HG02763 (cell line): ENCODE measurements around the gene B3GALT5.

ENCODE experiments used
- ATAC-seq: cut with Tn5 transposase; IDR thresholded peaks from one replicate; pipeline ENCODE4 v1.9.1; 2021; ENCODE audit warnings: mild to moderate bottlenecking, moderate library complexity; ENCODE audit not compliant: unreplicated experiment

The B3GALT5 gene

DNA sequence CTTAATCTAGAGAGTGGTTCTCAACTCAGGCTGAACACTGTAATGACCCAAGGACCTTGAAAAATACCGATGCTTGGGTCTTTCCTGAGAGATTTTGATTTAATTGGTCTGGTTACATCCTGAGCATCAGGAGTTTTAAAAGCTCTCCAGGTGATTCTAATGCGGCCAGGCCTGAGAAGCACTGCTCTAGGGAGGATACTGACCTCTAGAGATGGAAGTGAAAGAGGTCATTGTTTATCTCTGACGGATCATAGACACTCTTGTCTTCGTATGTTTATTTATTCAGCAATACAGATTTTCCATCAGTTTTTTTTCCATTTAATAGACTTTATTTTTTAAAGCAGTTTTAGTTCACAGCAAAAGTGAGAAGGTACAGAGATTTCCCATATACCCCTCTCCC, 77.7 kb downstream of the B3GALT5 start:
- ATAC-seq: no peak

DNA sequence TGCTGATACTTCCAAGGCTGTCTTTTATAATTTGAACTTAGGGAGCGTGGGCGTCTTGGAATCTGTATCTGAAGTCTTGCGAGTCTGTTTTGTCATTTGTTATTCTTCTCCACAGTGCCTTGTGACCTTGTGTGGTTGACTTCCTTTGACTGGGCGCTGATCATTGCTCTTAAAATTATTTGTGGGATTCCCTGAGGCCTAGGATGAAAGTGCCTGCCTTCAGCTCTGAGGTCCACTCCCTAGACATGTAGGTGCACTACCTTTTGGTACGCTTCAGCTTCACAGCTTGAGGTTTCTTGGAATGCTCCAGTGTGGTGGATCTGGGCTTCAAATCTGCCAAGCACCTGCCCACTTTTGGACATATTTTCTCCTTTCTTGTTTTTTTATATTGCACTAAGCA, 82.0 kb downstream of the B3GALT5 start:
- no peak for ATAC-seq

DNA sequence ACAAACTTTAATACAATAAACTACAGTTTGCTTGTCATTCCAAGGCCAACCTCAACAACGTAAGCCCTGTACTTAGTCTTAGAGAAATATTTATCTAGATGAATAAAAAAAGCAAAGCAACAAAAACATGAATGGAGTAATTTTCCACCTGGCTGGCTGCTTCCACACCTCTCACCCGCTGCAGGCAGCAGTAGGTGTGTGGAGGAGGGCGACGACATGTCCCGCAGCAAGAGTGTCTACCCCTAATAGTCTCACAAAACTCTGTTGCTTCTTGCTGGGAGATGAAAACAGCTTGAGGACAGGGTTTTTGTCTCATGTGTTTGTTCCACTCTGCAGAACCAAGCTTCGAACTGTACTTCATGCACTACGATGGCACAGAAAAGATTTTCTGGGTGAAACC, 83.5 kb downstream of the B3GALT5 start:
- ATAC-seq: no peak

DNA sequence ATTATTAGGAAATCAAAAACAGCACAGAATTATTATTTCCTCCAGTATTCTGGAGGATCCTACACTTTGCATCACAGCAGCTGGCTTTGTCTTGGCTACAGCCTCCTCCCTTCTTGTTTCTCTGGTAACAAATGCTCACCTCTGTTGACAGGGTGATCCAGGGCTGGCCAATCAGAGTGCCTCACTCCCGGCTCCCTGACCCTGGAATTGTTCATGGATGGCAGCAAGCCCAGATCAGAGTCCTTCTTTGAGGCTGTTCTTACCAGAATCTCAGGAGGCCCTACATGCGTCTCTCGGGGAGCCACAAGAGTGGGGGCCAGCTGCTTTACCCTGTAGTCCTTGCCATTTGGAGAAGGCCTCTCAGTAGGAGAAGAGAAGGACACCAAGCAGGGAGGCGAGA, 83.9 kb downstream of the B3GALT5 start:
- no peak for ATAC-seq

DNA sequence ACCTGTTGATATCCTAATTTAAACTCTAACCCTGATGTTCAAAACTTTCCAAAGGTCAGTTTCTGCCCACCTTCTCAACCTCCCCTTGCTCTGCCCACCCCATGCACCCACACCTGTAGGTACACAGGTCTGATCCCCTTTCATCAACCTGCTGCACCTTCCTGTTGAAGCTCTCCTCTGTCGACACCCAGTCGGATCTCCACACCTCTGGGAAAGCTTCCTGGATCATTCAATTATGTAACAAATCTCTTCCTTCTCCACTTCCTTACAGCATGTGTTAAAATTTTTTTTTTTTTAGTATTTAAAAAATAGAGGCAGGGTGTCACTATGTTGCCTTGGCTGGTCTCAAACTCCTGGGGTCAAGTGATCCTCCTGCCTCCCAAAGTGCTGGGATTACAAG, 87.6 kb downstream of the B3GALT5 start:
- no peak for ATAC-seq

DNA sequence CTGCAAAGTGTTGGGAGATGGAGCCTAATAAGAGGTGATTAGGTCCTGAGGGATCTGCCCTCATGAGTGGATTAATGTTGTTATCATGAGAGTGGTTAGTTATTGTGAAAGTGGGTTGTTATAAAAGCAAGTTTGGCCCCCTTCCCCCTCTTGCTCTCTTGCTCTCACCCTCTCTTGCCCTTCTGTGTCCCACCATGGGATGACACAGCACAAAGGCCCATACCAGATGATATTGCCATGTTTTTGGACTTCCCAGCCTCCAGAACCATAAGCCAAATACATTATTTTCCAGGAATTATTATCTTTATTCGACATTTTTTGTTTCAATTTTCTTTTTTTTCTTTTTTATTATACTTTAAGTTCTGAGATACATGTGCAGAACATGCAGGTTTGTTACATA, 90.8 kb downstream of the B3GALT5 start:
- no peak for ATAC-seq

DNA sequence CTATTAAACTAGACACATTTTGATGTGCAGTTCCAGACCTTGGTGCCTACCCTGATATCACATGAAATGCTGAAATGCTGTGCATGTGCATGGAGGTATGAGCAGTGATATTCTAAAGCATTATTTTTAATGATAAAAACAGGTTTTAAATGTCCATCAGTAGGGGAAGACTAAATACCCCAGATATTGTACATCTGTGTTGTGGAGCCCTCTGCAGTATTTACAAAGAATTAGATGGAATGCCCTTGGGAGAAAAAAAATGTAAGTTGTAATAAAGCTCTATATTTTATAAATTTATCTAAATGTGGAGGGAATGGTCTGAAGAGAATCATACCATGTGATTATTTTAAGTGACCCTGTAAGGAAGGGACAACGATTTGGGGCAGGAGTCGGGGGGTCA, 93.1 kb downstream of the B3GALT5 start:
- no peak for ATAC-seq

DNA sequence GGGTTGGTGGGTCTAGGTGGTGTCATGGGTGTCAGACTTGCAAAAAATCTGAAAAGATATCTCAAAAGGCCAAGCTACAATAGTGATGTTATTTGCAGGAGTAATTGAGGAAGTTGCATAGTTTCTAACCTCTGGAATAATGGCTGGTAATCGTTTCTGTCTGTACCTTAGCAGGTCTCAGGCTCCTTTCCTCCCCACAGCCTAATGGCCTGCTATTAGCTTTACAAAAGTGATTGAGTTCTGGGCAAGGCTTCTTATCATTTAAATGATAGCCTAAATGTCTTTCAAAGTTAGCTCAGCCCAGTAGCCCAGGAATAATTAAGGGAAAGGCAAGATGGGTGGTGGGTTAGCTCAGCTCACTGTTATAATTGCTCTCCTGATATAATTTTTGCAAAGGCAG, 94.6 kb downstream of the B3GALT5 start:
- ATAC-seq: no peak

DNA sequence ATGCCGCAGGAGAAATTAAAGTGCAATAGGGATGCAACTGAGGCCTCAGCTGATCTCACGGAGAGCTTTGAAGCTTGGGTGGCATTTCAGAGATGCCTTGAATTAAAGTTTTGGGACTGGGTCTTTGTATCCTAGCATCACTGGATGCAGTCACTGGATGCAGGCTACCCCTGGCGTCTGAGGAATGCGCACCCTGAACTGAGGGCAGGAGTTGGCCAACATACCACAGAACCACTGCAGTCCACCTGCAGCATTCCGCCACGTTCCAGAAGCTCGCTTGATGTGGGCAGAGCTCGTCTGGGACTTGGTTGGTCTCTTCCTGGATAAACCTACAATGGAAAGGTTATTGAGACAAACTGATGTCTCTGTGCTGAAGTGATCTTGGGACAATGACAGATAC, 98.1 kb downstream of the B3GALT5 start:
- ATAC-seq: no peak

DNA sequence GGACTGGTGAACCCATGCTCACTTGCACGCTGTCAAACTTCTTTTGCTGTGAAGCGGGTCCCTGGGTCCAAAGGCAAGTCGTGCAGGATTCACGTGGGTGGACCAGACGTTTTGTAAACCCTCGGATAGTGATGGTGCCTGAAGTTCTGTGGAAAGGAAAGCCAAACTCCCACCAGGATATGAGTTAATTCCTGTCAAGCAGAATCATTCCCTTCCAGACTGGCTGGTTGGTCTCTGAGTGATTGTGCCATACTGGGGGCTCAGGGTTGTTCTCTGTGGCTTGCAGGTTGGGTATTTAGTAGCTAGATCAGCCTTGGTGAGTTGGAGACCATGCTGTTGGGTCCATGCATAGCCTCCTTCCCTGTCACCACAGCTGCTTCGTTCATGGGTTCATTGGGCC, 99.5 kb downstream of the B3GALT5 start:
- ATAC-seq: no peak

DNA sequence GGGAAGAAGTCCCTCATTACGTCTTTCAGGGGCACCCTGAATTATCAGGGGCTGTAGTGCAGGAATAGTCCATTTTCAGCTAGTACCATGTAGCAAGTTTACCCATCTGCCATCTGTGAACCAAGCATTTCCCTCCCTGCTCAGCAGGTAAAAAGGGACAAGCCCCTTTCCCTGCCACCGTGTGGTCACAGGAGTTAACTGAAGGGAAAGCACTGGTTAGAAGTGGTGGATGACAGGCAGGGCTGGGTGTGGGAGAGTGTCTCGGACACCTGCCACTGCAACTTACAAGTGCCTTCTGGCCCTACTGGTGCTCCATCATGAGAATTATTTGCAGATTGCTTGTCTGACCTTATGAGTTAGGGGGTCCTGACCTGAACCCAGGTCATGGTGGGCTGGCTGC, 100.2 kb downstream of the B3GALT5 start:
- ATAC-seq: no peak

DNA sequence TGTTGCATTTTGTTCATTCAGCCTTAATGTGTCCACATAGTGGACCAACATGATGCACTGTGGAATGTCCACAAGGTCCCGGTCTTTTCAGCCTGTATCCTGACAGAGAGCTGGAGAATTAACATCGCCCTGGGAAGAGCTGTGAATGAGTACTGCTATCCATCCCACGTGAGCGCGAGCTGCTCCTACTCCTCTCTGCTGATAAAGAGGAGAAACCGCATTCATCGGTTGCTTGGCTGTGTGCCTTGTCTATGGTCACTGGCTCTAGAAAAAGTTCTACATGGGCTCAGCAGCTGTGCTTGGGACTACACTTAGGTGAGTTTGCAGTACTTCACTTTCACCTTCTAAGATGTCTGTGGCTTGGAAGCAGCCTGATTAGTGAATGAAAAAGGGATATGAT, 101.2 kb downstream of the B3GALT5 start:
- ATAC-seq: no peak

DNA sequence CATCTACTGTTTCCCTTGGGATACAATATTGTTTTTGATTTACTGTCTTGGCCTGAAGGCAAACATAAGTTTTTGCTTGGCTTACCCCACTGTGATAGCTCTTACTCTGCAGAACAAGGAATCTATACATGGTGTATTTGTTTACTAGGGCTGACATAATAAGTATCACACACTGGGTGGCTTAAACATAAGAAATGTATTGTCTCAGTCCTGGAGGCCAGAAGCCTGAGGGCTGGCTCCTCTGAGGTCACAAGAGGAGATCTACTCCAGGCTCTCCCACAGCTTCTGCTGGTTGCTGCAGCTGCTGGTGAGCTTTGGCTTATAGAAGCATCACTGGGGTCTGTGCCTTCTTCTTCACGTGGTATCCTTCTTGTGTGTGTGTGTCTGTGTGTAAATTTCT, 101.6 kb downstream of the B3GALT5 start:
- ATAC-seq: no peak

DNA sequence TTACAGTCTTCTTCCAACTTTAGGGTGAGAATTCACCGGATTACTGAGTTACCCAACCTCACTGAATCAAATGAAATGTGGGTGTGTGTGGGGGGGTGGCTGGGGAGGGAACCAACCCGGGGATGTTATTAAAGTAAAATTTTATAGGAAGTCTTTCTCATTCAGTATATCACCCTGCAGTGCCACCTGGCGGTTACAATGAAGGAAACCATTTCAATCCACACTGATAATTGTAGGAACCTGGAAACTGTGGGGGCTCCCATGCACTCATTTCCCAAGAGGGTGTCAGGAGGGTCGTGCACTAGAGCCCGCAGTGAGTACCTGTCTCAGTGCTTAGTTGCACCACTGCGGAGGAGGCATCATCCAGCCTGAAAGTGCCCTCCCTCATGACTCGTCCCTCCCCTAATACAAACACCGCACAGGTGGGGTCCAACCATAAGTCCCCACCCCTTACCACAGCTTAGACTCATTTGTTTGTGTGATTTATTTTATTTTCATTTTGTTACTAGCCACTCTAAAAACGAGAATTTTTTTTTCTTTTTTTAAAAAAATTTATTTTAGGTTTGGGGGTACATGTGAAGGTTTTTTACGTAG, 103.2 kb downstream of the B3GALT5 start:
- ATAC-seq: no peak

DNA sequence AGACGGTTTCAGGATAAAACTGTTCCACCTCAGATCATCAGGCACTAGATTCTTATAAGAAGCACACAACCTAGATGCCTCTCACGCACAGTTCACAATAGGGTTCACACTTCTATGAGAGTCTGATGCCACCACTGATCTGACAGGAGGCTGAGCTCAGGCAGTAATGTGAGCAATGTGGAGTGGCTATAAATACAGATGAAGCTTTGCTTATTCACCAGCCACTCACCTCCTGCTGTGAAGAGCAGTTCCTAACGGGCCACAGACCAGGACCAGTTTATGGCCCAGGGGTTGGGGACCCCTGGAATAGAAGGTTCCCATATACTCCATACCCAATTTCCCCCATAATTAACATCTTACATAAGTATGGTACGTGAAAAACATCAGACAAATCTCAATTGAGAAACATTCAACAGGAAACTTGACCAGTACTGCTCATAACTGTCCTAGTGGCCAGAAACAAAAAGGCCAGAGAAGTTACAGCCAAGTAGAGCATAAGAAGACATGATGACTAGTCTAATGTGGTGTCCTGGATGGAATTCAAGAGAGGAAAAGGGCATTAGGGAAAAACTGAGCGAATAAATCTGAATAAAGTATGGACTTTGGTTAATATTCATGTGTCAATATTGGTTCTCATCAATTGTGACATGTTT, 107.5 kb downstream of the B3GALT5 start:
- no peak for ATAC-seq

DNA sequence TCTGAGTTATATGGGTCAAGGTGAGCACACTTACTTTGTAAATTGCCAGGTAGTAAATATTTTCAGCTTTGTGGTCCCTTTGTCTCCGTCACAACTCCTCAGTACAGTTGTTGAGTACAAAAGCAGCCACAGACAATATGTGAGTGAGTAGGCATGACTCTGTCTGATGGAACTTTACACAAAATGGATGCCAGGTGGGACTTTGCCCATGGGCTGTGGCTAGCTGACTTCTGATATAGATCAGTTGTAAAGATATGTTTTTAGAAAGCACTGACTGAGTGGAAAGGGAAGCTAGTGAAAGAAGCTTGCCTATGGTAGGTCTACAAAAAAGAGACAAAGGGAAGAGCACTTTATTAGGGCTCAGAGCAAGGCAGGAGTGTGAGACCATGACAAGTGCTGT, 109.1 kb downstream of the B3GALT5 start:
- no peak for ATAC-seq
